GM11168 (cell line): ENCODE results near the gene CLVS2.

Source experiments
- in situ Hi-C: fragments of 300-500 bp; cut with MboI; formaldehyde crosslinking; loops from one replicate; pipeline ENCODE4 v1.12.0; 2022; ENCODE audit warnings: low sequenced_read_pairs; ENCODE audit not compliant: unreplicated experiment

Gene CLVS2

DNA sequence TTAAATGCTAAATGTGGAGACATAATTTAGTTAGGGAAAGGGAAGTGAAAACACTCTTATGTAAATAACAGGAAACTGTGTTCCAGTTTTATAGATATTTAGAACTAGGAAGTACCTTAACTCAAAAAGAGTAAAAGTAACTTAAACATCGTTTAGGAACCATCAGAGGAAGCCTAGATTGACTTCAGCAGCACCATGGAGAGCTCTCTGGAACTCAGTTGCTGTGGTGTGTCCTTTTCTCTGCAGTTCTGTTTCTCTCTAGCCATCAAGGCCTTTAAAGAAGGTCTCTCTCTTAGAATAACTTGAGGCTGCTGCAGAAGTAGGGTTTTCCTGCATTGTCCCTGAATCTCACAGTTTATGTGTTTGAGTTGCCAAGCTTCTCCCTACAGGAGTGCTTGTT lies 26.9 kb downstream of the CLVS2 start:
- in situ Hi-C loops, result no loop called here

DNA sequence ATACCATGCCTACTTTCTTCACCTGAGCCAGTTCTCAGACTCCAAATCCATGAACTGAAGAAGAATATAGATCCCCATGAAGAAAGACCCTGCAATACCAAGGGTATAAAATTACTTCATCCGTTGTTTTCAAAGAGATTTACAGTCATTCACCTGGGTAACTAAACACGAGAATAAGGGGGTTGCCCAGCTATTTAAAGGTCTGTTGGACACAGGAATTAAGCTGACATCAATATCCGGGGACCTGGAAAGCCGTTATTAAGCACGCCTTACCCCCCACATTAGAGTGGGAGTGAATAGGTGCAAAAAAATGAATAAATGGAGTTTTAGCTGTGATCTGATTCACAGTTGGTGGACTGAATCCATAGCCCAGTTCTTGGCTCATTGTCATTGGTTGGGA lies 28.9 kb downstream of the CLVS2 start:
- in situ Hi-C loops, result no loop called here

DNA sequence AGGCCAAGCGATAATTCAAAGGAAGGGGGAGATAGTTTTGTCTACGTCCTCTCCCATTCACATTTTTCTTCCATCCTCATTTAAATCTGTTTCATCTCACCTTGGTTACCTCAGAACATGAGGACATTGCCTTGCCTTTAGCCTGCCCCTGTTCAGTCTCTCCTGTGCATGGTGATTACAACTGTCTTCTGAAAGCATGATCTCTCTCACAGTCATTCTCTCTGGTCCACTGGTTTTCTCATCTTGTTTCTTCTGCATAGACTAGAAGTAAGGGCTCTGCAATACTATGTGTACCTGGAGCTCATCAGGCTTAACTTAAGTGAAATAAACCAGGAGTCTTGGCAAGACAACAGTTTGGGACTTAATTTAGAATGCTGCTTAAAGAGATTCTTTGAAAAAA lies 31.4 kb downstream of the CLVS2 start:
- in situ Hi-C loops, result no loop called here

DNA sequence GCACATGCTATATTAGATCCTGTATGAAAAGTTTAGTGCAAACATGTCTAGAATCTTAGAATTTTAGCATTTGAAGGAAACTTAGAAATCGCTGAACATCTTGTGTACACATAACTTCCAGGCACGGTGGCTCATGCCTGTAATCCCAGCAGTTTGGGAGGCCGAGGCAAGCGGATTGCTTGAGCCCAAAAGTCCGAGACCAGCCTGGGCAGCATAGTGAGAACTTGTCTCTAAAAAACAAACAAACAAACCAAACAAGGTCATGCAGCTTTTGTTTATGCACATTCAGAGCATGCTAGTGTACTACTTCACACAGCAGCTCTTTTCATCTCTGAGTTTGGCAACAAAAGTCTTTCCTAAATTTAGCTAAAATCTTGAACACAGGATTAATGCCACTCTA lies 32.2 kb downstream of the CLVS2 start:
- in situ Hi-C loops, result no loop called here

DNA sequence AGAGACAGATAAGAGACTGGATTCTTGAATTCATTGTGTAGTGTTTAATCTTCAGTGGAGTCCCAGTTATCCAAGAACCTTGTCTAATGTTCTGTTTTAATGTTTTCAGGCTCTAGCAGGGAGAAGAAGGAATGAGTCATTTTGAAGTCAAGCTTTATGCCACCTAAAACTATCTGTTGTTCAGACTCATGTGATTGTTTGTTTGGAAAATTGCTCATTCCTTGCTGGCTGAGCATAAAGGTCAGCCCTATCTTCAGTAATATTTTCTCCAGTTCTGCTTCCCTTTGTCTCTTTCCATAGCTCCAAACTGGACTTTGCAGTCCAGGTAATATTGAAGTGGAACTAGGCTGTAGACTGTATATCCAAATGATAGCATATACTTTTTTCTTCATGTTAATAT lies 34.2 kb downstream of the CLVS2 start:
- in situ Hi-C loops, result no loop called here

DNA sequence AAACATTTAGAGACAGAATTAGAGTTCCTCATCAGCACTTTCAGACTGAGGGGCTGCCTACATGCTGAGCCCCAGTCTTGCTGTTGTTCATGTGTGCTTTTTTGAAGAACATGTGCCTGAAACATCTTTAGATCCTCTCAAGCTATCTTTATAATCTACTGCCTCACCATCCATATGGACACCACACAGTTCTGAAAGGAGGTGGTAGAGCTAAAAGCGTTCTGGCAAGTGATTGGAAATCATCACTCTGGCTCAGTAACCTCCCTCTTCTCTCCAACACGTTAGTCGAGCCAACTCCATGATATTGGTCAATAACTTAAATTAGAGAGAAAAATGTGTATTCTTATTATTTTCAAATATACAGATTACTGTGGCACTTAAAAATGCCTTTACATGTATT lies 40.6 kb downstream of the CLVS2 start:
- in situ Hi-C loops, result no loop called here

DNA sequence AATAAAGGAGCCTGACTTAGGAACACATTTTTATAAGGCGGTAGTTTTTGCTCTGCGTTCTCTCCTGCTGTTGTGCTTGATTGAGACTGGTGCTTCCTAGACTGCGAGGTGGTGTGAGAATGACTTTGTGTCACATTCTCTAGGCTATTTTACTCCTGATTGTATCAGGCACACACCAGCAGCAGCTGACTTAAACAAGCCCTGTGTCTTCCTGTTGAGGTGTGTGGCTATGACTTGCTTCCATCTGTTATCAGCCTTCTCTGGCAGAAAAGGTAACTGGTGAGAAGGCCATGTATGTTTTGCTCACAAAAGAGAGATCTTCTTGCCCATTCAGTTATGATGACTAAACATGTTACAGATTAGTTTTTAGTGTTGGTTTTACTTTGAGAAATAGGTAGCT lies 43.4 kb downstream of the CLVS2 start:
- in situ Hi-C loops, result no loop called here

DNA sequence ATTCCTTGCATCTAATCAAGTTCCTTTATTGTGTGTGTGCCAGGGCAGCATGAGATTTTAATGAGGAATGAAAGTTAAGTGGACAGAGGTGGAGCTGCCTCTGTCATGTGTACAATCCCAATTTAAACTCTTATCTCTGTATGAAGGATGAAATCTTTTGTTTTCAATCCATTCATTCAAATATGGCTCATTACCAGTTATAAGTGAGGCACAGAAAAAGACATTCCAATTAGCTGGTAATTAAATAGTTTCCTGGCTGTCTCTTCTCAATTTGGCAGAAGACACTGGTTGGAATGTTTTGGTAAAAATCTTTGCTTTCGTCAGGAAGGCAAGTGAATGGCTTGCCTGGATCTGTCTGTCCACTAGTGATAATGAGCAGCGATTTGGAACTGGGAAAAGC lies 46.4 kb downstream of the CLVS2 start:
- in situ Hi-C loops, result no loop called here

DNA sequence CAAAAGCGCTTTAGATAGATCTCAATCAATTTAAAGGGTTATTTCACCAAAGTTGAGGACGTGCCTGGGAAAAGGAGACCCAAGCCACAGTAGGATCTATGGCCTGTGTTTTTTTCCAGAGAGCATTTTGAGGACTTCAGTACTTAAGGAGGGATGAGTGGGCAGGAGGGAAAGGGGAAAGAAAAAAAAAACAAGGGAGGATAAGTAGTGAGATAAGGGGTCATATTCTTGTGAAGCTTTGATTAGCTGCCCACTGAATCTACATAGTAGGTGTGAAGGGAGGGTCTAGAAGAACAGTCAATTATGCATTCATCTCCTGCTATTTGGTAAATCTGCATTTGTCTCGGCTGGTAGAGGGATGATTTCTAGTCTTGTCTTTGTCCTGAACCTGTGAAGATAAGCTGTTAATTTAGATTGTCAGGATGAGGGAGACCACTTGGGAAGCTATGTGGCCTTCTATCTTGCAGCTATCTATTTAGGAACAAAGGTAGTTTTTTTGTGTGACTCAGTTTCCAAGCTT lies 48.4 kb downstream of the CLVS2 start:
- in situ Hi-C loops, result no loop called here

DNA sequence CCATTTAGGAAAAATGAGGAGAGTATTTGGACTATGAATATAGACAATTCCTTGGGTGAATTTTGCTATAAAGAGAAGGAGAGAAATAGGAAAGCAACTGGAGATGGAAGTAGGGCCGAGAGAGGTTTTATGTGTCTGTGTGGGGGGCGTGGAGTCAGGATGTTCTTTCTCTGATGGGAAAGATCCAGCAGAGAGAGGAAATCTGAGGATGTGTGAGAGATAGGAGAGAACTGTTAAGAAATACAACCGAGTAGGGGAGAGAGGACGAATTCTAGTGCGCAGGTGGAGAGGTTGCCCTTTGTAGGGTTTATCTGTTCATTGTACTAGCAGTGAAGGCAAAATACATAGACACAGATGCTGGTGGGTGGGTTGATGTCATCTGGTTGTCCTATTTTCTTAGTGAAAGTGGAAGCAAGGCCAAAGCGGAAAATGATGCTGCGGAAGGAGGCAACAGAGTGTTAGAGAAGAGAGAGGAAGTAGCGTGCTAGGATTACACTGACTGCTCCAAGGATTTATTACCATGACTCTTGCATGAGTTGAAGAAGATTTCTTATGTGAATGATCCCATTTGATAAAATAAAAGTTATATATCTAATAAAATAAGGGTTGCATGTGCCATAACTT lies 57.7 kb downstream of the CLVS2 start:
- in situ Hi-C loops, result no loop called here

DNA sequence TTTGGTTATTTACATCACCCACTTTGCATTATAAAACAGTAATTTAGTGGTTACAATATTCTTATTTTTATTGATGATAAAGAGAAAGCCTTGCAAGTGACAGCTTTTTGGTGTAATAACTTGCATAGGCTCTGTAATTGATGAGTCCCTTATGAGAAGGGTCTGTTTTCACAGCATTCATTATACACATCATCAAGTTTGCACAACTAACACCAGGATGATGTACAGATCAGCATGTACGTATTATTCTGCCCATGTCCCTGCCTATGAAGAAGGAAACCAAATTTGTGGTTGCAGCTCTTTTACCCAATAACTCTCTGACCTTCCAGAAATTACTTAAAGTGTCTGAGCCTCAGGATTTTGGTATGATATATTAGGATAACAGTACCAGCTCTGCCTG lies 59.2 kb downstream of the CLVS2 start:
- in situ Hi-C loops, result no loop called here

DNA sequence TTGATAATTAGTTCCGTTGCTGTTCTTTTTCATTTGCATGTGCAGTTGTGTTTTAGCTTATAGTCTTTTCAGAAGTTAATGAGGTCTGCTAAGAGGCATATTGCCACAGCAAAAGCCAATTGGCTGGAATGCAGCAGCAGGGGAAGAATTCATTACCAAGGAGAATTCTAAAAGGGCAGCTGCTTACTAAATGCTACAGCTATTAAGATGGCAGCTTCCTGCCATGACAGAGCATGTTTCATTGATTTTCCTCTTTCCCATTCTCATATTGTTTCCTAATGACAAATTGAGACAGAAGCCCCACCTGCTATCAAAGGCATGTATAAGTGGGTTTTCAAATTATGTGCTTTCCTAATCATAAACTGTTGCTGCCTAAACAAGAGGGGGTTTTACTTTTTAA lies 66.6 kb downstream of the CLVS2 start:
- in situ Hi-C loops, result no loop called here

DNA sequence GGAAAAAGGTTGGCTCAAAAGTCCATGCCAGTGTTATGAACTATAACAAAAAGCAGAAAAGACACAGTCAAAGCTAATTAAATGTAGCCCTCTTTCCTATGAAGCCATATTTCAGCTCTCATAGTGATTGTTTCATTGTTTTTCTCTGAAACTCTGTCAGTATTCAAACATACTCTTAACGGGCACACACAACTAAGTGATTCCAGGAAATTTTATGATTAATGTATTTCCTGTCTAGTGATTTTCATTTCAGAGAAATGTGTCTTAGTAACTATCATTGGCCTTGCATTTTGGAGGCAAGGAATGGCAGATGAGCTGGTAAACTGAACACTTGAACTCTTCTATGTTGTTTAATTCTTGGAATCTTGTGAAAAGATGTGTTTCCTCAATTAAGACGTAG lies 68.0 kb downstream of the CLVS2 start:
- in situ Hi-C loops, result no loop called here

DNA sequence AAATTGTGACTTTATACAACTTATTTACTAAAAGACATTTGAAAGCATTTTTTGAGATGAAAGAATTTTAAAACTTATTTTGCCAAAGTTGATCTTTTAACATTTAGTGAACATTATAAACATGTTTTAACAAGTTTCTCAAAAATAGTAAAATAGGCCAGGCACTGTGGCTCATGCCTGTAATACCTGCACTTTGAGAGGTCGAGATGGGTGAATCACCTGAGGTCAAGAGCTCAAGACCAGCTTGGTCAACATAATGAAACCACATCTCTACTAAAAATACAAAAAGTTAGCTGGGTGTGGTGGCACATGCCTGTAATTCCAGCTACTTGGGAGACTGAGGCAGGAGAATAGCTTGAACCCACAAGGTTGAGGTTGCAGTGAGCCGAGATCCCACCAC lies 78.6 kb downstream of the CLVS2 start:
- in situ Hi-C loops, result no loop called here

DNA sequence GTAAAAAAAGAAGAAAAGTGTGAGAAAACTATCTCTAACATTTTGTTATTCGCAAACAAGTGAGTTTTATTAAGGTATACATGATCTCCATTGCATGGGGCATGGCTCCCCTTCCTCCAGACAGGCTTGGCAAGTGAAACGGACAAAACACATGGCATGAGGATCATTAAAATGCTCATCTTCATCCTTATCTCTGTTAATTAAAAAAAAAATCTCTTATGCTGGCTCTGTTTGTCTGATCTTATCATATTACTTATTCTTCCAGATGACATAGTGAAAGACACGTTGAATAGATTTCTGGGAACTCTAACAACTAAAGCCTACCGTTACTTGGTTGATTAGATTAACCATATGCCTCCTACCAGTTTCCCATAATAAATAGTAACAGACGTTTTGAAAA lies 89.4 kb downstream of the CLVS2 start:
- in situ Hi-C loops, result no loop called here

DNA sequence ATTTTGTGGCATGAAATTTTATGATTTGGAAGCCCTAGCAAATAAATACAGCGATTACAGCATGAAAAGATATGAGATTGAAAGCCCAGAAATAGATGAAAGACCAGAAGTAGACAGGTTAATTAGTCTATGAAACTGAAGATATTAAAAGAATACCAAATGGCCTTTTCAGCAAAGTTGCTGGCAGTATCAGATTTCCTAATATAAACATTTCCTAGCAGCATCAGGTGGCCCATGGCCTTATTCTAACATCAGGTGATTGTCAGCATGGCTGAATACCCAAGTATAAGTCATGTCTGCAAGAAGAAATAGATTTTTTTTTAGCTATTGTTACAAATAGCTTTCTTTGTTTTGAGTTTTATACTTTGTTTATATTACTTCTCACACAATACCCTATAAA lies 93.2 kb downstream of the CLVS2 start:
- in situ Hi-C loops, result no loop called here

DNA sequence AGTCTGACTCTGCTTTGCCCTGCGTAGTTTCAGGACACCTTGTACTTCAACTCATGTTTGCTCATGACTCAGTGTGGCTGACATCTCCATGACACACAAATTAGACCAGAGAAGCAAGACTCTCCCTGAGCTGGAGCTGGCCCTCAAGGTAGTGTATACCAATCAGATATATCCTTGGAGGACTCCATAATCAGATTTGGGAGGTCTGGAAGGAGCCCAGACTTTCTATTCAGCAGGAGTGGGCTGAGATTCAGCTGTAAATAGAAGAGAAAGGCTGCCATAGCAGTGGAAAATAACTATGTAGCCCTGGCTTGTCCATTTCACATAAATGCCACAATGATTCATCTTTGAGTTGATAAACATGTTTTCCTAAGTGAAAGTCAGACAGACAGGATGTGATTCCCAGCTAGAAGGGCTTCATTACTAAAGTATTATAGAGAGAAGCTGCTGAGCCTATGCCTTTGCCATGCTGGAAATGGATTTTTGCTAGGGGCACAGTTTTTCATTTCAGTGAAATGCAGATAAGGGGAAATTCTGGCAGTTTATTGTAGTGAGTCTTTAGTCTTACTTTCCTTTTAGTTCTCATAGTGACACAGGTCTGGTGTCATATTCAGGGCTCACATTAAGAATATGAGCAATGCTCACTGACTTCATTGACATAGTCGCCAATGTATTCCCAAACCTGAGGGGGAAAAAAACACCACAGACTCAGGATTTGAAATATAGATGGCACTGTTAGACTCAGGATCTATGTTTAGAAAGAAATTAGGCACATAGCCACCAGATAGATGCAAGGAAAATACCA lies 95.3 kb downstream of the CLVS2 start:
- in situ Hi-C loops, result no loop called here

DNA sequence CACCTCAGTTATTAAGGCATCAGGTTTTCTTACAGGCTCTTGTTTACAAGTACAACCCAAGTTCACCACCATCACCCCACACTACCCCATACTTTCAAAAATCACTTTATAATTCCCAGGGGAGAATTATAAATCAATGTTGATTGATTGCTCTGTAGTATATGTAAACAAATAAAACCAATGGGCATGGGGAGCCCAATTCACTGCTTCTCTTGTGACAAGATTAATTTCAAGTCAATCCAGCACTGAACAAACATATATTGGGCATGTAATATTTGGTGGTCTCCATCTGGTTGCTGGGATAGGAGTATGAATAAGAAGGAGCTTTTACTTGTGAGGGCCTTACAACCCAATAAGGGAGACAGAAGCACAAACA lies 95.8 kb downstream of the CLVS2 start:
- in situ Hi-C loops, result no loop called here

DNA sequence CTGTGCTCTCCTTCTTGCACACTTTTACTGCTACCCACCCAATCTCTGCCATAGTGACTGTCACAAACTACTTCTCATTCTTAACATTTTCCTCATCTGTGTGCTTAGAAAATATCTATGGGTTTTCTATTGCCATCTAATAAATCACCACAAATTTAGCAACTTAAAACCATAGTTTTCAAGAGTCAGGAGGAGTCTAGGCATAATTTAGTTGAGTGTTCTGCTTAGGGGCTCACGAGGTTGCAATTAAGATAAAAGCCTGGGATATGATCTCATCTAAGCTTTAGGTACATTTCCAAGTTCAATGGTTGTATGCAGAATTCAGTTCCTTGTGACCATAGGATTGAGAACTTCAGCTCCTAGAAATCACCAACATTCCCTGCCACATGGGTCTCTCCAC lies 98.8 kb downstream of the CLVS2 start:
- in situ Hi-C loops, result no loop called here

DNA sequence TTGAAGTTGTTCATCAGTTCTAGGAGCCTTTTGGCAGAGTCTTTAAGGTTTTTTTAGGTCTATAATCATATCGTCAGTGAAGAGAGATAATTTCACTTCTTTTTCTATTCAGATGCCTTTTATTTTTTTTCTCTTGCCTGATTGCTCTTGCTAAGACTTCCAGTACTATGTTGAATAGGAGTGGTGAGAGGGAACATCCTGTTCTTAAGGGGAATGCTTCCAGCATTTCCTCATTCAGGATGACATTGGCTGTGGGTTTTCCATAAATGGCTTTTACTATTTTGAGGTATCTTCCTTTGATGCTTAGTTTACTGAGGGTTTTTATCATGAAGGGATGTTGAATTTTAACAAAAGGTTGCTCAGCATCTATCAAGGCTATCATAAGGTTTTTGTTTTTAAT lies 109.5 kb downstream of the CLVS2 start:
- in situ Hi-C loops, result no loop called here

DNA sequence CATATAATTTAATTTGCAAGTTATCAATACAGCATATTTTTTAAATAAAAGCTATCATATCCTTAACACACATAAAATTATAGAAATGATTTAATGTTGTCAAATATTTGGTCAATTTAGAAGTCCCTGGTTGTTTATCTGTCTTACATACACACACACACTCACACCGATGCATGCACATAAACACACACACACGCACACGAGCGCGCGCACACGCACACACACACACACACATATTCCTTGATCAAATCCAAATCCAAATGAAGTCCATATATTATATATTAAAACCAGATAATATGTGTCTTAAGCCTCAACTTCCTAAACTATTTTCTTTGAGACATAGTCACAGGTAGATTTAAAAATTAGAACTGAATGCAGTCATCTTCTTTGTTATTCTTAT lies 120.3 kb downstream of the CLVS2 start:
- in situ Hi-C loops, result no loop called here
